ENCODE measurements around the gene FMNL3. TPM values are rescaled to one million over a fixed set of nuclear protein-coding genes. Genes with fewer than 3 reads are reported as not detected.

The FMNL3 gene
- total RNA-seq, 1 donor from 2014 or later = 58.4 TPM

GRCh38 chr12:49671031-49671765, 36.0 kb downstream of the FMNL3 start:
- DNase-seq (ENCODE audit: low read depth) = no peak
- Histone ChIP-seq H3K4me1 (ENCODE audit: insufficient read depth, low read length) (peaks cover 48% of the 10 kb centered on the region), H3K9ac (ENCODE audit: low read length) (no peak overlapping the region), H3K79me2 (ENCODE audit: insufficient read depth, low read length) (peaks cover 90% of the 10 kb centered on the region), H3K9me3 (ENCODE audit: insufficient read depth, low read depth, low read length) (no peaks in the 10 kb centered on the region), H3K4me2 (ENCODE audit: low read length) (no peak overlapping the region), H2AFZ (ENCODE audit: low read depth, low read length) (no peak overlapping the region), H3K36me3 (ENCODE audit: insufficient read depth, low read length) (no peaks in the 10 kb centered on the region), H3K27me3 (ENCODE audit: insufficient read depth, low read length) (no peaks in the 10 kb centered on the region), H3K27ac (ENCODE audit: low read depth, low read length) (no peak overlapping the region), H4K20me1 (ENCODE audit: insufficient read depth, low read length) (peaks cover 52% of the 10 kb centered on the region), H3K4me3 (ENCODE audit: insufficient read depth, low read depth, low read length) (no peak overlapping the region)
- FAIRE-seq = no peak
- Mint-ChIP-seq H3K4me1 (ENCODE audit: low read depth, unreplicated experiment) (peaks cover 73% of the 10 kb centered on the region), H3K27ac (ENCODE audit: unreplicated experiment) (no peak overlapping the region), H3K4me3 (ENCODE audit: unreplicated experiment) (no peak overlapping the region), H3K27me3 (ENCODE audit: low read depth, unreplicated experiment) (no peaks in the 10 kb centered on the region), H3K36me3 (ENCODE audit: low read depth, unreplicated experiment) (peaks cover 3% of the 10 kb centered on the region), H3K9me3 (ENCODE audit: unreplicated experiment) (no peaks in the 10 kb centered on the region)
- TF ChIP-seq CTCF (IDR thresholded peaks at IDR 0.05; ENCODE audit: insufficient read depth, low read depth, low read length) = no peak

- no peak overlapping the region for H3K4me3 ChIP-seq (ENCODE audit: insufficient read depth, low read depth, low read length)
- Mint-ChIP-seq H3K4me1 (ENCODE audit: low read depth, unreplicated experiment) (peaks cover 71% of the 10 kb centered on the region), H3K27me3 (ENCODE audit: low read depth, unreplicated experiment) (no peaks in the 10 kb centered on the region), H3K4me3 (ENCODE audit: unreplicated experiment) (no peak overlapping the region), H3K27ac (ENCODE audit: unreplicated experiment) (peak overlapping the region; percentile 38), H3K36me3 (ENCODE audit: low read depth, unreplicated experiment) (peaks cover 7% of the 10 kb centered on the region), H3K9me3 (ENCODE audit: unreplicated experiment) (no peaks in the 10 kb centered on the region)
- no peaks in the 10 kb centered on the region for H3K36me3 ChIP-seq (ENCODE audit: insufficient read depth, low read length)
- no peak for DNase-seq (ENCODE audit: low read depth)
- FAIRE-seq = no peak
- peaks cover 52% of the 10 kb centered on the region for H3K4me1 ChIP-seq (ENCODE audit: insufficient read depth, low read length)
- H3K27ac ChIP-seq (ENCODE audit: low read depth, low read length) = no peak overlapping the region
- no peak overlapping the region for H2AFZ ChIP-seq (ENCODE audit: low read depth, low read length)
- H3K9ac ChIP-seq (ENCODE audit: low read length) = no peak overlapping the region
- H3K9me3 ChIP-seq (ENCODE audit: insufficient read depth, low read depth, low read length) = no peaks in the 10 kb centered on the region
- H3K27me3 ChIP-seq (ENCODE audit: insufficient read depth, low read length) = no peaks in the 10 kb centered on the region
- peaks cover 88% of the 10 kb centered on the region for H3K79me2 ChIP-seq (ENCODE audit: insufficient read depth, low read length)
- peaks cover 46% of the 10 kb centered on the region for H4K20me1 ChIP-seq (ENCODE audit: insufficient read depth, low read length)
- no peak for TF ChIP-seq CTCF (IDR thresholded peaks at IDR 0.05; ENCODE audit: insufficient read depth, low read depth, low read length)
- no peak for TF ChIP-seq EZH2 (IDR thresholded peaks at IDR 0.05; ENCODE audit: insufficient read depth, low read length)
- H3K4me2 ChIP-seq (ENCODE audit: low read length) = no peak overlapping the region
These were observed 37.4 kb downstream of the FMNL3 start for GRCh38 chr12:49669796-49670195.

All from astrocyte (in vitro differentiated cells and primary cell).